B cell (primary cell): Measurements from ENCODE around the gene XXYLT1. TPM values are rescaled to one million over a fixed set of nuclear protein-coding genes. Genes with fewer than 3 reads are reported as not detected.

Experiments
- ATAC-seq: fragments of 200-7000 bp; cut with Tn5 transposase; one replicate; pipeline ENCODE4 v1.10.0; 2021; ENCODE audit warnings: low read depth, mild to moderate bottlenecking, moderate number of reproducible peaks, moderate library complexity
- CTCF ChIA-PET: fragments of 350-600 bp; sonication (Branson Sonifier 250); formaldehyde crosslinking; loops from one replicate; lab custom pipeline; 2021; ENCODE audit warnings: antibody characterized with exemption, inconsistent platforms; lab: Charles Lee
- POLR2A ChIA-PET: fragments of 350-600 bp; sonication (Branson Sonifier 250); formaldehyde crosslinking; loops from one replicate; lab custom pipeline; 2021; ENCODE audit warnings: antibody characterized with exemption; lab: Charles Lee
- DNase-seq: peaks from one replicate; pipeline ENCODE4 v3.0.0; 2013
- H2AFZ ChIP-seq: 2 replicates; pipeline ENCODE4 v1.6.1; 2012; ENCODE audit warnings: mild to moderate bottlenecking, low read depth, low read length; ENCODE audit not compliant: insufficient read depth, poor library complexity, severe bottlenecking
- H3K27ac ChIP-seq, 2 donors: 1 replicate in 1 of 2; 2 replicates in 1 of 2; pipeline ENCODE4 v1.5.1; 2012 to 2013; ENCODE audit warnings: low read length in 2 of 2, mild to moderate bottlenecking in 2 of 2, moderate library complexity in 1 of 2
- H3K27me3 ChIP-seq, 4 experiments: fragments of 200-600 bp in 1 of 4; sonication (generic) in 1 of 4; replicated peaks in 1 of 4; 1 replicate in 2 of 4; 2 replicates in 2 of 4; pipeline versions ENCODE4 v1.6.1 to v1.7.0; 2013 to 2016; ENCODE audit warnings: low read length in 3 of 4, mild to moderate bottlenecking in 2 of 4, mixed read lengths in 1 of 4, moderate library complexity in 1 of 4; ENCODE audit not compliant: insufficient read depth in 4 of 4, control insufficient read depth in 3 of 4; ENCODE audit errors: control extremely low read depth in 1 of 4
- H3K36me3 ChIP-seq, 2 experiments: replicated peaks in 1 of 2; 1 replicate in 1 of 2; 2 replicates in 1 of 2; pipeline versions ENCODE4 v1.6.1 to v1.7.1; 2013; ENCODE audit warnings: low read length in 1 of 2; ENCODE audit not compliant: insufficient read depth in 2 of 2, control insufficient read depth in 1 of 2; ENCODE audit errors: control extremely low read depth in 1 of 2, extremely low read depth in 1 of 2
- H3K4me1 ChIP-seq, 2 donors: fragments of 200-600 bp in 1 of 2; sonication (generic) in 1 of 2; 1 replicate in 1 of 2; 2 replicates in 1 of 2; pipeline versions ENCODE4 v1.5.1 to v1.6.1; 2013 to 2017; ENCODE audit warnings: low read length in 2 of 2; ENCODE audit not compliant: control insufficient read depth in 2 of 2, insufficient read depth in 2 of 2
- H3K4me2 ChIP-seq: replicated peaks from 2 replicates; pipeline ENCODE3; 2012; ENCODE audit warnings: mild to moderate bottlenecking, low read depth, low read length; ENCODE audit not compliant: poor library complexity, severe bottlenecking
- H3K4me3 ChIP-seq, 5 experiments: fragments of 200-600 bp in 1 of 5; sonication (generic) in 1 of 5; 1 replicate in 3 of 5; 2 replicates in 2 of 5; pipeline versions ENCODE4 v1.5.1 to v1.7.0; 2011 to 2016; ENCODE audit warnings: low read length in 4 of 5, mild to moderate bottlenecking in 4 of 5, low read depth in 2 of 5, control low read depth in 1 of 5, moderate library complexity in 1 of 5; ENCODE audit not compliant: insufficient read depth in 1 of 5; ENCODE audit errors: control extremely low read depth in 1 of 5, extremely low read depth in 1 of 5
- H3K79me2 ChIP-seq: fragments of 200-600 bp; sonication (generic); one replicate; pipeline ENCODE4 v1.6.0; 2016; ENCODE audit warnings: low read length; ENCODE audit not compliant: control insufficient read depth, insufficient read depth
- H3K9ac ChIP-seq: fragments of 200-600 bp; sonication (generic); 2 replicates; pipeline ENCODE4 v1.6.1; 2017; ENCODE audit warnings: mild to moderate bottlenecking, low read length, moderate library complexity
- H3K9me3 ChIP-seq, 3 donors: one replicate each; pipeline versions ENCODE4 v1.6.1 to v1.7.1; 2013; ENCODE audit warnings: low read length in 2 of 3; ENCODE audit not compliant: control insufficient read depth in 2 of 3, insufficient read depth in 1 of 3; ENCODE audit errors: control extremely low read depth in 1 of 3
- H4K20me1 ChIP-seq: 2 replicates; pipeline ENCODE4 v1.6.0; 2012; ENCODE audit warnings: mild to moderate bottlenecking, low read length; ENCODE audit not compliant: insufficient read depth, control insufficient read depth, poor library complexity, severe bottlenecking
- H3K27ac Mint-ChIP-seq: one replicate; pipeline ENCODE4 v1.8.0; 2021; ENCODE audit warnings: mixed read lengths
- H3K27me3 Mint-ChIP-seq: one replicate; pipeline ENCODE4 v1.8.0; 2021; ENCODE audit warnings: mixed read lengths
- H3K4me1 Mint-ChIP-seq: one replicate; pipeline ENCODE4 v1.8.0; 2021; ENCODE audit warnings: mixed read lengths
- H3K4me3 Mint-ChIP-seq: one replicate; pipeline ENCODE4 v1.8.0; 2021; ENCODE audit warnings: mixed read lengths
- H3K9me3 Mint-ChIP-seq: one replicate; pipeline ENCODE4 v1.8.0; 2022; ENCODE audit warnings: mixed read lengths; ENCODE audit not compliant: insufficient read depth
- EZH2 ChIP-seq: IDR thresholded peaks from 2 replicates; pipeline ENCODE4 v1.6.1; 2012; ENCODE audit warnings: borderline replicate concordance, low read depth, mild to moderate bottlenecking, moderate library complexity, low read length; ENCODE audit not compliant: insufficient read depth, poor library complexity, severe bottlenecking
- WGBS: methylation state at CpG from one replicate; pipeline ENCODE4 v1.1.5; 2013; ENCODE audit warnings: missing lambda C conversion rate; ENCODE audit not compliant: insufficient coverage; 5-methylcytosine and 5-hydroxymethylcytosine counted together
- intact Hi-C: fragments of 100-400 bp; cut with micrococcal nuclease; formaldehyde crosslinking; loops from one replicate; pipeline ENCODE4 v1.10.0; 2022
- polyA plus RNA-seq: library from polyadenylated mRNA; depleted of rRNA; stranded (reverse); fragments of >200 nt; gene quantifications from 2 replicates; pipeline ENCODE4 v1.2.3, GENCODE V29; 2012
- total RNA-seq, 2 donors: library from RNA; stranded (reverse); fragments of 120-200 nt in 1 of 2; gene quantifications; 1 replicate in 1 of 2; 2 replicates in 1 of 2; pipeline versions ENCODE4 v1.2.3 to v1.2.4, GENCODE V29; 2013 to 2022
- TF ChIP-seq, protein P1 (sequence below): fragments of 200-600 bp; IDR thresholded peaks from one replicate; pipeline ENCODE4 v1.8.0; 2022; ENCODE audit warnings: antibody characterized with exemption, mild to moderate bottlenecking

The XXYLT1 gene
- total and polyA plus RNA-seq, 2 donors (not counting 1 experiment from before 2014, with no cell fraction given), result 2.6 to 11.2 TPM

- Histone ChIP-seq H2AFZ (no peak overlapping the region), H3K4me1 (no peaks in the 10 kb centered on the region), H3K27me3 (peaks cover 0 to 3% (median 0%) of the 10 kb centered on the region in 4 experiments), H4K20me1 (no peaks in the 10 kb centered on the region), H3K36me3 (no peaks in the 10 kb centered on the region), H3K9ac (no peak overlapping the region), H3K4me2 (no peak overlapping the region), H3K9me3 (no peaks in the 10 kb centered on the region), H3K27ac (no peak overlapping the region), H3K4me3 (no peak overlapping the region), H3K79me2 (no peaks in the 10 kb centered on the region)
- H3K27me3 Mint-ChIP-seq, result peaks cover 25% of the 10 kb centered on the region
- ATAC-seq, result no peak
- no peak for TF ChIP-seq EZH2
- TF ChIP-seq, protein P1, sequence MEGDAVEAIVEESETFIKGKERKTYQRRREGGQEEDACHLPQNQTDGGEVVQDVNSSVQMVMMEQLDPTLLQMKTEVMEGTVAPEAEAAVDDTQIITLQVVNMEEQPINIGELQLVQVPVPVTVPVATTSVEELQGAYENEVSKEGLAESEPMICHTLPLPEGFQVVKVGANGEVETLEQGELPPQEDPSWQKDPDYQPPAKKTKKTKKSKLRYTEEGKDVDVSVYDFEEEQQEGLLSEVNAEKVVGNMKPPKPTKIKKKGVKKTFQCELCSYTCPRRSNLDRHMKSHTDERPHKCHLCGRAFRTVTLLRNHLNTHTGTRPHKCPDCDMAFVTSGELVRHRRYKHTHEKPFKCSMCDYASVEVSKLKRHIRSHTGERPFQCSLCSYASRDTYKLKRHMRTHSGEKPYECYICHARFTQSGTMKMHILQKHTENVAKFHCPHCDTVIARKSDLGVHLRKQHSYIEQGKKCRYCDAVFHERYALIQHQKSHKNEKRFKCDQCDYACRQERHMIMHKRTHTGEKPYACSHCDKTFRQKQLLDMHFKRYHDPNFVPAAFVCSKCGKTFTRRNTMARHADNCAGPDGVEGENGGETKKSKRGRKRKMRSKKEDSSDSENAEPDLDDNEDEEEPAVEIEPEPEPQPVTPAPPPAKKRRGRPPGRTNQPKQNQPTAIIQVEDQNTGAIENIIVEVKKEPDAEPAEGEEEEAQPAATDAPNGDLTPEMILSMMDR, result no peak
- H3K4me1 Mint-ChIP-seq, result peaks cover 4% of the 10 kb centered on the region
- no peak overlapping the region for H3K27ac Mint-ChIP-seq
- peaks cover 4% of the 10 kb centered on the region for H3K9me3 Mint-ChIP-seq
- ChIA-PET POLR2A (interaction anchor here (0.7 kb wide), 1 partner anchor 78 kb away, joined by 5 read pairs; no protein-coding TSS in a partner anchor), CTCF (interaction anchor here (0.9 kb wide), 1 partner anchor 84 kb away, joined by 4 read pairs; no protein-coding TSS in a partner anchor)
- intact Hi-C loops, result no loop called here
- no peak for DNase-seq
- H3K4me3 Mint-ChIP-seq, result no peak overlapping the region
- 100% methylated on average over 1 of the region's 3 CpGs for WGBS
These were observed 249.3 kb downstream of the XXYLT1 start for GRCh38 chr3:195021692-195022091.

DNA sequence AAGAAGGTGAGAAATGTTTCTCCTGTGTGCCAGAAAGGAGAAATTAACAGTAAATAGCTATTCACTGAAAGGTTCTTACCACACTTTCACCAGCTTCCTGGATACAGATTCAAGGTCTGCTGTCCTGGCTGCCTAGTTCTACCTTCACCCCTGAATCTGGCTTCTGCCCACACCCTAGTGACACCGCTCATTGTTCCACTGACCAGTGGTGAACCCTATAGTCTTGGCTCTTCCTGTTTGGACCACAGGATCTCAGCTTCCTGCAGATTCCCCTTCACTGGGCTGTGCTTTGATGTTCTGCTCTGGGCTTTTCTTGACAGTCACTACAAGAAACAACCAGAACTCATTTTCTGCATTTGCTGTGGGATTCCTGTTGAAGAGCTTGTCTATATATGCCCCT is 250.0 kb downstream of the XXYLT1 start:
- no peak for DNase-seq

More for the DNA sequence above, 250.0 kb downstream of the XXYLT1 start:
- Histone ChIP-seq H3K27me3 (peaks cover 0 to 3% (median 0%) of the 10 kb centered on the region in 4 experiments), H3K79me2 (no peaks in the 10 kb centered on the region), H3K4me3 (no peak overlapping the region), H3K4me2 (no peak overlapping the region), H3K4me1 (no peaks in the 10 kb centered on the region), H3K27ac (no peak overlapping the region), H4K20me1 (no peaks in the 10 kb centered on the region), H3K9ac (no peak overlapping the region), H3K9me3 (no peaks in the 10 kb centered on the region), H3K36me3 (no peaks in the 10 kb centered on the region), H2AFZ (no peak overlapping the region)
- ChIA-PET CTCF (interaction anchor here (0.7 to 1.1 kb wide), 4 partner anchors 74 to 338 kb away, joined by 3 to 4 read pairs (median 3); no protein-coding TSS in a partner anchor), POLR2A (interaction anchor here (0.7 kb wide), 1 partner anchor 78 kb away, joined by 5 read pairs; no protein-coding TSS in a partner anchor)
- peaks cover 30% of the 10 kb centered on the region for H3K27me3 Mint-ChIP-seq
- WGBS, result 100% methylated on average over 1 of the region's 1 CpG
- peaks cover 4% of the 10 kb centered on the region for H3K9me3 Mint-ChIP-seq
- no peak overlapping the region for H3K27ac Mint-ChIP-seq
- intact Hi-C loops, result no loop called here
- H3K4me3 Mint-ChIP-seq, result no peak overlapping the region
- H3K4me1 Mint-ChIP-seq, result peaks cover 4% of the 10 kb centered on the region
- TF ChIP-seq, protein P1, result no peak
- no peak for TF ChIP-seq EZH2
- no peak for ATAC-seq
